ENCODE results near the gene PHACTR4. TPM values are rescaled to one million over a fixed set of nuclear protein-coding genes. Genes with fewer than 3 reads are reported as not detected.
A peak's percentile ranks its signal among the peaks of the same experiment; 100 is the strongest.

Gene PHACTR4
- total RNA-seq, 2 donors from 2014 or later = 14.5 to 32.6 TPM

DNA sequence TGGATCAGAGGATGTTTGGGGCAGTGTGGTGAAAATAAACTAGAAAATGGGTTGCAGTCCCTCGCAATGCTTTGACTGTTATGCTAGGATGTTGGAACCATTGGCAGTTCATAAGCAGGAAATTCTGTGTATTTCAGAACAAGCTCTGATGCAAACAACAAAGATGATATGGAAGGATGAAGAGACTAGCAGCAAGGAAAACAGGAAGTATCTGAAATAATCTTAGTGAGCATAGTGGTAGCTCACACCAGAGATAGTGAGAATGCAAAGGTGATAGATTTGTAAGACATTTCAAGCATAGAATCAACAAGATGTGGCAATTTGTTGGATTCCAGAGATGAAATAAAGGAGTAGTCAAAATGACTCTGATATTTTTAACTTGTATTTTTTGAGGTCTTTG is 125.2 kb downstream of the PHACTR4 start:
- ATAC-seq = no peak
- TF ChIP-seq POLR2A (IDR thresholded peaks at IDR 0.05) = no peak
- TF ChIP-seq, protein P1, sequence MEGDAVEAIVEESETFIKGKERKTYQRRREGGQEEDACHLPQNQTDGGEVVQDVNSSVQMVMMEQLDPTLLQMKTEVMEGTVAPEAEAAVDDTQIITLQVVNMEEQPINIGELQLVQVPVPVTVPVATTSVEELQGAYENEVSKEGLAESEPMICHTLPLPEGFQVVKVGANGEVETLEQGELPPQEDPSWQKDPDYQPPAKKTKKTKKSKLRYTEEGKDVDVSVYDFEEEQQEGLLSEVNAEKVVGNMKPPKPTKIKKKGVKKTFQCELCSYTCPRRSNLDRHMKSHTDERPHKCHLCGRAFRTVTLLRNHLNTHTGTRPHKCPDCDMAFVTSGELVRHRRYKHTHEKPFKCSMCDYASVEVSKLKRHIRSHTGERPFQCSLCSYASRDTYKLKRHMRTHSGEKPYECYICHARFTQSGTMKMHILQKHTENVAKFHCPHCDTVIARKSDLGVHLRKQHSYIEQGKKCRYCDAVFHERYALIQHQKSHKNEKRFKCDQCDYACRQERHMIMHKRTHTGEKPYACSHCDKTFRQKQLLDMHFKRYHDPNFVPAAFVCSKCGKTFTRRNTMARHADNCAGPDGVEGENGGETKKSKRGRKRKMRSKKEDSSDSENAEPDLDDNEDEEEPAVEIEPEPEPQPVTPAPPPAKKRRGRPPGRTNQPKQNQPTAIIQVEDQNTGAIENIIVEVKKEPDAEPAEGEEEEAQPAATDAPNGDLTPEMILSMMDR (IDR thresholded peaks at IDR 0.05) = no peak
- Histone ChIP-seq H3K27ac (no peak overlapping the region), H3K9me3 (no peaks in the 10 kb centered on the region), H3K27me3 (no peaks in the 10 kb centered on the region), H3K36me3 (replicated peaks in 1 of 2; ENCODE audit: insufficient read depth in 1 of 2, low read depth in 2 of 2) (peaks cover 0 to 28% of the 10 kb centered on the region in 2 donors), H3K4me3 (no peak overlapping the region), H3K4me1 (no peaks in the 10 kb centered on the region)
- DNase-seq = no peak
- WGBS, 2 donors = 92 to 94% methylated on average over 1 of the region's 1 CpG
- intact Hi-C loops (cut with DNase I) = no loop called here

DNA sequence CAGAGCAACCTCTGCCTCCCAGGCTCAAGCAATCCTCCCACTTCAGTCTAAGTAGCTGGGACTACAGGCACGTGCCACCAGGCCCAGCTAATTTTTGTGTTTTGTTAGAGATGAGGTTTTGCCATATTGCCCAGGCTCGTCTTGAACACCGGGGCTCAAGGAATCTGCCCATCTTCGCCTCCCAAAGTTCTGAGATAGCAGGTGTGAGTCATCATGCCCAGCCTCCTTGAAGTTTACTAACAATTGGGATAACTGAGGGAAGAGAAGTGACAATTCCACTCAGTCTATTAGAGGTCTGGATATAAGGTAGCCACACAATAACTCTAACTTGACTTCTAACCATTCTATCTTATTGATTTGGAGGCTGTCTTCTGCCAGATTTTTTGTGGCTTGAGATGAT is 130.0 kb downstream of the PHACTR4 start:
- 87 to 88% methylated on average over 4 of the region's 4 CpGs for WGBS, 2 donors
- Histone ChIP-seq H3K9me3 (no peaks in the 10 kb centered on the region), H3K27me3 (no peaks in the 10 kb centered on the region), H3K4me1 (peaks cover 14% of the 10 kb centered on the region), H3K4me3 (no peak overlapping the region), H3K36me3 (replicated peaks in 1 of 2; ENCODE audit: insufficient read depth in 1 of 2, low read depth in 2 of 2) (peaks cover 0 to 9% of the 10 kb centered on the region in 2 donors), H3K27ac (no peak overlapping the region)
- intact Hi-C loops (cut with DNase I) = no loop called here
- TF ChIP-seq, protein P1 (IDR thresholded peaks at IDR 0.05) = no peak
- TF ChIP-seq POLR2A (IDR thresholded peaks at IDR 0.05) = no peak
- DNase-seq (no peak), ATAC-seq (no peak)

DNA sequence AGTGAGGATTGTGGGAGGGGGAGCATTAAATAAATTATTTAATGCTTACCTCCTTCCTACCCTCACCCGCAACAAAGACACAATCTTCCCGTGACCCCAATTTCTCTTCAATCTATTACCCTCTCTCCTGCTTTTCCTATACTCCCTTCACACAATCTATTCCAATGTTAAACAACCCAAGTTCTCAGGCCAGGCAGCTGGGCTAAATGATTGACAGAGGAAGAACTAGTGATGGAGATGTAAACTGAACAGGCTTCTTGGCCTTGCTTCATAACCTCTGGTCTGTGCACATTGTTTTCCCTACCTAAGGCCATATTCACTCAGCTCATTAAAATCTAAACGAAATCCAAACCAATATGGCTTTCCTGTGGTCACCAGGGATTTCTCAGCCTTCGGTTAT is 132.4 kb downstream of the PHACTR4 start:
- peak overlapping the region; percentile 45 to 83 (median 80) for H3K27ac ChIP-seq

DNA sequence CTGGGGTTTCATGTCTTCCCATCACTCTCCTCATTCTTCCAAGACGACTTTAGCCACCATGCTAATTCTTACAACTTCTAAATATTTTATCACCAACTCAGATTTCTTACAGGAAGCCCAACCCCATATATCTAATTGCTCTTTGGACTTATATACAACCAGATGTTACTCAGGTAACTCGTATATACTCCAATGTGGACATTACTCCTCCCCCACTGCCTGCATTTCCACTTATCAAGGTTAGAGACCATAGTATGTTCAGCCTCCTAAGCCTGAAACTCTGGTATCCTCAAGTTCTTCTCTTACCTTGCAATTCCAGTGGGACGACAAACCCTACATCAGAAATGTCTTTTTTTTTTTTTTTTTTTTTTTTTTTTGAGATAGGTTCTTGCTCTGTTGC is 133.6 kb downstream of the PHACTR4 start:
- no peak overlapping the region for H3K27ac ChIP-seq
- H3K36me3 ChIP-seq (replicated peaks in 1 of 2; ENCODE audit: insufficient read depth in 1 of 2, low read depth in 2 of 2) = no peaks in the 10 kb centered on the region
- WGBS, 2 donors = 52 to 62% methylated on average over 3 of the region's 3 CpGs
- H3K4me1 ChIP-seq = peaks cover 24% of the 10 kb centered on the region
- no peak for ATAC-seq
- TF ChIP-seq, protein P1 (IDR thresholded peaks at IDR 0.05) = no peak
- no peak for TF ChIP-seq POLR2A (IDR thresholded peaks at IDR 0.05)
- no peaks in the 10 kb centered on the region for H3K27me3 ChIP-seq
- intact Hi-C loops (cut with DNase I) = loop anchor here (10.0 kb wide), 1 partner anchor 258 kb away; no protein-coding TSS in a partner anchor
- H3K4me3 ChIP-seq = no peak overlapping the region
- H3K9me3 ChIP-seq = no peaks in the 10 kb centered on the region
- DNase-seq = no peak

More for the DNA sequence above, 132.4 kb downstream of the PHACTR4 start:
- WGBS, 2 donors = 77 to 79% methylated on average over 4 of the region's 4 CpGs
- Histone ChIP-seq H3K36me3 (replicated peaks in 1 of 2; ENCODE audit: insufficient read depth in 1 of 2, low read depth in 2 of 2) (peaks cover 0 to 2% of the 10 kb centered on the region in 2 donors), H3K4me1 (peaks cover 14% of the 10 kb centered on the region), H3K27me3 (no peaks in the 10 kb centered on the region), H3K4me3 (no peak overlapping the region), H3K9me3 (no peaks in the 10 kb centered on the region)
- TF ChIP-seq, protein P1 (IDR thresholded peaks at IDR 0.05) = no peak
- TF ChIP-seq POLR2A (IDR thresholded peaks at IDR 0.05) = no peak
- intact Hi-C loops (cut with DNase I) = loop anchor here (10.0 kb wide), 1 partner anchor 257 kb away; no protein-coding TSS in a partner anchor
- ATAC-seq (no peak), DNase-seq (no peak)
